KMS-11 (cell line): ENCODE measurements around the gene NCKAP5.

Source experiments
- H2AFZ ChIP-seq: fragments of 200-600 bp; sonication (generic); 2 replicates; pipeline ENCODE4 v1.6.1; 2016; ENCODE audit warnings: antibody characterized with exemption, mixed run types, low read depth
- H3K27ac ChIP-seq: fragments of 200-600 bp; sonication (generic); 2 replicates; pipeline ENCODE4 v1.6.1; 2016; ENCODE audit warnings: mild to moderate bottlenecking, mixed run types
- H3K27me3 ChIP-seq: fragments of 200-600 bp; sonication (generic); 2 replicates; pipeline ENCODE4 v1.6.1; 2017; ENCODE audit warnings: mild to moderate bottlenecking, low read depth, mixed run types, moderate library complexity; ENCODE audit not compliant: insufficient read depth
- H3K36me3 ChIP-seq: fragments of 200-600 bp; sonication (generic); 2 replicates; pipeline ENCODE4 v1.6.1; 2017; ENCODE audit warnings: mild to moderate bottlenecking, mixed run types; ENCODE audit not compliant: insufficient read depth
- H3K4me1 ChIP-seq: fragments of 200-600 bp; sonication (generic); 2 replicates; pipeline ENCODE4 v1.6.1; 2016; ENCODE audit warnings: mild to moderate bottlenecking, low read depth, mixed run types; ENCODE audit not compliant: poor library complexity, severe bottlenecking
- H3K4me2 ChIP-seq: fragments of 200-600 bp; sonication (generic); 2 replicates; pipeline ENCODE4 v1.7.0; 2016; ENCODE audit warnings: mild to moderate bottlenecking, mixed run types
- H3K4me3 ChIP-seq: fragments of 200-600 bp; sonication (generic); IDR thresholded peaks from 2 replicates; pipeline ENCODE4 v1.6.1; 2017; ENCODE audit warnings: low read depth, low read length, mixed read lengths; ENCODE audit not compliant: insufficient read depth
- H3K79me2 ChIP-seq: fragments of 200-600 bp; sonication (generic); 2 replicates; pipeline ENCODE4 v1.6.1; 2016; ENCODE audit warnings: low read depth, mixed run types; ENCODE audit not compliant: insufficient read depth
- H3K9ac ChIP-seq: fragments of 200-600 bp; sonication (generic); 2 replicates; pipeline ENCODE4 v1.6.1; 2016; ENCODE audit warnings: mild to moderate bottlenecking, mixed run types
- H4K20me1 ChIP-seq: fragments of 200-600 bp; sonication (generic); 2 replicates; pipeline ENCODE4 v1.6.1; 2016; ENCODE audit warnings: mild to moderate bottlenecking, mixed run types; ENCODE audit not compliant: insufficient read depth
- TF ChIP-seq, protein P1 (sequence below): fragments of 200-600 bp; sonication (generic); conservative IDR thresholded peaks from 2 replicates; pipeline ENCODE4 v1.6.1; 2017; ENCODE audit warnings: low read depth, mild to moderate bottlenecking, antibody characterized with exemption, low read length, moderate library complexity, mixed read lengths

The NCKAP5 gene

DNA sequence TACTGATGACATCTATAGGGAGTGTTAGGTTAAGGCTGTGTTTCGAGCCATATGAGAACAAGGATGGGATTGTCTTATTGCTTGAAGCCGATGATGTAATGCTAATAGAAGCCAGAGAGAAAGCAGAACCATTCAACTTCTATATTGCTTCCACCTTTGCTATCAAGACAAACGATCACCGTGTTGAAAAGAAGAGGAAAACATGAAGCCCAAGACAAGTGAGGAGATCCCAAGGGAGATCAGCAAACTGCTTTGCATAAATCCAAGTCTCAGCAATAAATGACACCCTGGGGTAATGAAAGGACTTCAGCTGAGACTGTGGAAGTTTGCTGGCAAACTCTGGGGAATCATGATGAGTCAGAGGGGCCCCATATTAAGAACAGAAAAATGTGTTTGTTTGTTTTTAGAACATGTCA lies 206.2 kb downstream of the NCKAP5 start:
- H3K4me3 ChIP-seq: no peak overlapping the region
- H2AFZ ChIP-seq: no peak overlapping the region
- no peaks in the 10 kb centered on the region for H3K79me2 ChIP-seq
- H4K20me1 ChIP-seq: no peaks in the 10 kb centered on the region
- no peaks in the 10 kb centered on the region for H3K4me1 ChIP-seq
- no peaks in the 10 kb centered on the region for H3K36me3 ChIP-seq
- no peak overlapping the region for H3K9ac ChIP-seq
- H3K4me2 ChIP-seq: no peak overlapping the region
- TF ChIP-seq, protein P1, sequence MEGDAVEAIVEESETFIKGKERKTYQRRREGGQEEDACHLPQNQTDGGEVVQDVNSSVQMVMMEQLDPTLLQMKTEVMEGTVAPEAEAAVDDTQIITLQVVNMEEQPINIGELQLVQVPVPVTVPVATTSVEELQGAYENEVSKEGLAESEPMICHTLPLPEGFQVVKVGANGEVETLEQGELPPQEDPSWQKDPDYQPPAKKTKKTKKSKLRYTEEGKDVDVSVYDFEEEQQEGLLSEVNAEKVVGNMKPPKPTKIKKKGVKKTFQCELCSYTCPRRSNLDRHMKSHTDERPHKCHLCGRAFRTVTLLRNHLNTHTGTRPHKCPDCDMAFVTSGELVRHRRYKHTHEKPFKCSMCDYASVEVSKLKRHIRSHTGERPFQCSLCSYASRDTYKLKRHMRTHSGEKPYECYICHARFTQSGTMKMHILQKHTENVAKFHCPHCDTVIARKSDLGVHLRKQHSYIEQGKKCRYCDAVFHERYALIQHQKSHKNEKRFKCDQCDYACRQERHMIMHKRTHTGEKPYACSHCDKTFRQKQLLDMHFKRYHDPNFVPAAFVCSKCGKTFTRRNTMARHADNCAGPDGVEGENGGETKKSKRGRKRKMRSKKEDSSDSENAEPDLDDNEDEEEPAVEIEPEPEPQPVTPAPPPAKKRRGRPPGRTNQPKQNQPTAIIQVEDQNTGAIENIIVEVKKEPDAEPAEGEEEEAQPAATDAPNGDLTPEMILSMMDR: no peak
- H3K27me3 ChIP-seq: no peaks in the 10 kb centered on the region
- no peak overlapping the region for H3K27ac ChIP-seq

DNA sequence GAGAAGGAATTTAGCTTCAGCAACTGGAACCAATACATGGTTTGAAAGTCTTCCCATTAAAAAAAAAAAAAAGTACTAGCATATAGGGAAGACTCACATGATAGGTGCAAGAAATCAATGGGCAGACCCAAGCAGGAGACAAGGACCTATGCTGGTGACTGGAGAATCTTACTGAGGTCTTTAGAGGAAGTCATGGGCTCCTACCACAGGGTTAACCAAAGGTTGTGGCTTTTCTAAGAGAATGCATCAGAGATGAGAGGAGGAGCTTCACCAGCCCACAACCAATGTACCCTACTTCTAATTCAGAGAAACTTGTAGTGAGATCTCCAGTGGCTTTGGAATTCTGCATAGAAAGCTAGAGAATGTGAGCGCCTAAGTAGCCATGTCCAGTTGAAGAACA lies 207.4 kb downstream of the NCKAP5 start:
- Histone ChIP-seq H3K9ac (no peak overlapping the region), H3K4me2 (no peak overlapping the region), H4K20me1 (no peaks in the 10 kb centered on the region), H2AFZ (no peak overlapping the region), H3K4me3 (no peak overlapping the region), H3K36me3 (no peaks in the 10 kb centered on the region), H3K27me3 (no peaks in the 10 kb centered on the region), H3K4me1 (no peaks in the 10 kb centered on the region), H3K27ac (no peak overlapping the region), H3K79me2 (no peaks in the 10 kb centered on the region)
- TF ChIP-seq, protein P1: no peak

DNA sequence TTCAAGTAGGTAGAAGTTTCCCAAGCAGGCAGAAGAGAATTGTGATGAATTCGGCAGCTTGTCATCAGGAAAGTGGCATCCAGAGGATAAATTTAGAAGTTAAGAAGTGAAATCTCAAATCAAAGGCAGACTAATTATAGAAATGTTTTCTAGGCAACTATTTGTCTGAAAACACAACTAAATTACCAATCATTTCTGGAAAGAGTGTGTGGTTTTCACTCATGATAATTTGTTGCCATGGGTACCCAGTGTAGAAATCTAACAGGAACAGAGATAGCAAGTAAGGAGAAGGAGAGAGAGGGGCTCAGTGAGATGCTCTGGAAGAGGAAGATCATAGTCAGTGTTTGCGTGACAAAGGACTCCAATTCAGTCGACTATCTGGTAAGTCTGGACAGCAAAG lies 208.1 kb downstream of the NCKAP5 start:
- no peaks in the 10 kb centered on the region for H4K20me1 ChIP-seq
- no peaks in the 10 kb centered on the region for H3K79me2 ChIP-seq
- no peaks in the 10 kb centered on the region for H3K4me1 ChIP-seq
- no peak overlapping the region for H3K27ac ChIP-seq
- H3K36me3 ChIP-seq: no peaks in the 10 kb centered on the region
- no peaks in the 10 kb centered on the region for H3K27me3 ChIP-seq
- TF ChIP-seq, protein P1: no peak
- H2AFZ ChIP-seq: no peak overlapping the region
- H3K4me3 ChIP-seq: no peak overlapping the region
- H3K9ac ChIP-seq: no peak overlapping the region
- no peak overlapping the region for H3K4me2 ChIP-seq

DNA sequence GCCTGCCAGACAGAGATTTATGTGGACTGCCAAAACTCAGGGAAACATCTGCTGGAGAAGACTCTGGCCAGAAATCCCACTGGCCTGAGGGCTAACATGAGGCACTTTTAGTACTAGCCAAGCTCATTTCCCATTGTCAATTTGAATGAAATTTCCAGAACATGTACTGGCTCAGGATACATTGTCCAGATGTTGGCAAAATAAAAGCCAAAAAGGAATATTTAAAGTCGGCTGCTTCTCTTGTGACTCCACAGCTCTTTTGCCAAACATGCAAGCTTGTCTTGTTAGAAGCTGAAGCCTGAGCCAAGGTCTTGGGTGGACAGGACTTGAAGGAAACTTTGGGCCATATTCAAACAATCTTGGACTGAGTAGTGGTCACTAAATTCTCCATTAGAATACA lies 215.5 kb downstream of the NCKAP5 start:
- TF ChIP-seq, protein P1: no peak
- Histone ChIP-seq H3K36me3 (no peaks in the 10 kb centered on the region), H4K20me1 (no peaks in the 10 kb centered on the region), H3K4me1 (no peaks in the 10 kb centered on the region), H3K4me2 (no peak overlapping the region), H3K4me3 (no peak overlapping the region), H3K27me3 (no peaks in the 10 kb centered on the region), H3K27ac (no peak overlapping the region), H3K79me2 (no peaks in the 10 kb centered on the region), H2AFZ (no peak overlapping the region), H3K9ac (no peak overlapping the region)
